Astrocyte (in vitro differentiated cells and primary cell): ENCODE results near the gene POU2F3.

Experiments
- CTCF ChIP-seq: IDR thresholded peaks from 2 replicates; pipeline ENCODE4 v1.5.1; 2011; ENCODE audit warnings: low read depth, mild to moderate bottlenecking, inconsistent platforms, low read length, moderate library complexity; ENCODE audit not compliant: insufficient read depth
- EZH2 ChIP-seq: IDR thresholded peaks from 2 replicates; pipeline ENCODE4 v1.6.1; 2012; ENCODE audit warnings: mild to moderate bottlenecking, low read length, inconsistent platforms; ENCODE audit not compliant: insufficient read depth

DNA sequence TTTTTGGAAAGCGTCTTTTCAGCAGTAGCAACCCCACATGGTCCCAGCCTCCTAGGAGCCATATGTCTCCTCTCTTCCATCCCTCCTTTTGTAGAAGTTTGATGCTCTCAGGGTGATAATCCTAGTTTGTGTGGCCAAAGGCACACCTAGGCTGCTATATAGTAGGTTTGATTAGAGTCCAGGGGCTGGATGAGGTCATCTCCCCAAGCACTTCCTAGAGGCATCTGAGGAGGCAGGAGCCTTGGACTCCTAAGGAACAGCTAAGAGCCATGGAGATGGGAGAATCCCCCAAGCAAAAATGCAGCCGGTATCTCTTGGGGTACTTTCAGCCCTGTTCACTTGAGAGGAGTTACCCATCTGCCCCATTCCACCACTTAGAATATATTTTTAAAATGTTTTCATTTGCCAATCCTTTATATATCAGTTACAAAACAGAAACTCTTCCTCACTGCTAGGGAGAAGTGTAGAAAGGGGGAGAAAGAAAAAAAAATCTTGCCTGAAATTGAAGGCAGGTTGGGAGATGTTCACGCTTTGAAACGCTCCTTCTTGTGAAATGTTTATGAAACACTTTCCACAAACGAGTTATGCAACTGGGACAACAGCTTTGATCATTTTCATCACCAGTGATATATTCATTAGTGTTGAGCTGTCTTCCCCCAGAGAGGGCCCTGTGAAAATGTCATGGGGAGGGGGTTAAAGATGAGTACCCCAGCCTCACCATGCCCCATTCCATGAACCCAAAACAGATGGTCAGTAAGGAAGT, 53.3 kb downstream of the POU2F3 start:
- TF ChIP-seq CTCF, result no peak
- TF ChIP-seq EZH2, result no peak
